Pulmonary artery endothelial cell (primary cell): ENCODE results near the gene IRS2. TPM values are rescaled to one million over a fixed set of nuclear protein-coding genes. Genes with fewer than 3 reads are reported as not detected.
A peak's percentile ranks its signal among the peaks of the same experiment; 100 is the strongest.

Experiments used
- DNase-seq: peaks from one replicate; pipeline ENCODE4 v3.0.0-alpha.2; 2011; ENCODE audit warnings: low read depth, low spot score
- total RNA-seq: library from RNA; depleted of rRNA; stranded (reverse); fragments of >200 nt; gene quantifications from 2 replicates; pipeline ENCODE4 v1.2.3, GENCODE V29; 2014

Gene IRS2
- total RNA-seq, 1 donor from 2014 or later = 0.46 TPM

GRCh38 chr13:109756778-109757177 lies 29.6 kb downstream of the IRS2 start:
- no peak for DNase-seq

GRCh38 chr13:109755997-109756396 lies 30.4 kb downstream of the IRS2 start:
- DNase-seq = no peak

DNA sequence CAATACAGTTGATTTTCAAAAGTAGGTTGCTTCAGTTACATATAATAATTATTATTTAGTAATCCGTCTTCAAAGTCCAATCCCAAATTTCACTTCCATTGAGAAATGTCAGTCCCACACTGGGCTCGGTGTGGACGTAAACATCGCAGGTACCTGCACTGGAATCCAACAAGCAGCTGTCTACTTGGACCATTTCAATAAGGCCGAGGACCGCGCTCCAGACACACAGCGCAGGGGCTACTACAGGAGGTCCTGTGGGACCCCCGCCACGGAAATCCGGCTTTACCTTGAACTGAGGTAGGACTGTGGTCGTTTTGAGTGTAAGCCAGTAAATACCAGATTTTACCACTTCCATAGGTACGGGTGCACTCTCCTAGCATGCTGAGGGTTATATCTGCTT lies 30.8 kb downstream of the IRS2 start:
- DNase-seq = no peak

DNA sequence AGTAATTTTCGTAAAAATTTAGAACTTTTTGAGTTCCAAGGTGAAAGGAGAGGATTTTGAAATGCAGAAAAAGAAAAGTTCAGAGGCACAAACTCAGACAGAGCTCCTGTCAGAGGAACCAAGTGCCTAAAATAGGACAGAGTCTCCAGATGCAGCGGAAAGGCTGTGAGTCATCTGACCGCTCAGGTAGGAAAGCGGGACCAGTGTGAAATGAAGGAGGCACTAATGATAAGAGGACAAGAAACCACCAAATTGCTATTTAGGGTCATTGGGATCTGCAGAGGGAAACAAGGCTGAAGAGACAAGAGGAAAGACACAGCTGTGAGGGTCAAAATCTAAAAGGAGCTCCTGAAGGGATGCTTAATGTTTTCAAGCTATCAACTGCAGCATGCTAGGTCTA lies 34.9 kb downstream of the IRS2 start:
- no peak for DNase-seq

GRCh38 chr13:109750221-109750775 lies 36.1 kb downstream of the IRS2 start:
- no peak for DNase-seq

GRCh38 chr13:109749365-109749764 lies 37.0 kb downstream of the IRS2 start:
- DNase-seq = no peak

DNA sequence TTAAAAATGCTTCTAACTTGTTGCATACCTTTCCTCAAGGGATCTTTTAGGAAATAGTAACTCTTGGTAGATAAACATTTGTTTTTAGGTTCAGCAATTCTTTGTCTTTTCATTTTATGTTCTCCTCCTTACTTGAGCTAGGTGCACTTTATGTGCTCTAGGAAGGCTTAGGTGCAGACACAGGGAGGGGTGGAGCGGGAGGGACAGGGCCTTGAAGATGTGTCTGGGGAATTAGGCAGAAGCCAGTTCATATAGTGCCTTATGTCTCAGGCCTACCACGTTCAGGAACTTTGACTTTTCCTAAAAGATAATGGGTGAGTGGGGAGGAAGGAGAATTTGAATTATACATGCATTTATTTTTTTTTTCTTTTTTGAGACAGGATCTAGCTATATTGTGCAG lies 37.7 kb downstream of the IRS2 start:
- no peak for DNase-seq

DNA sequence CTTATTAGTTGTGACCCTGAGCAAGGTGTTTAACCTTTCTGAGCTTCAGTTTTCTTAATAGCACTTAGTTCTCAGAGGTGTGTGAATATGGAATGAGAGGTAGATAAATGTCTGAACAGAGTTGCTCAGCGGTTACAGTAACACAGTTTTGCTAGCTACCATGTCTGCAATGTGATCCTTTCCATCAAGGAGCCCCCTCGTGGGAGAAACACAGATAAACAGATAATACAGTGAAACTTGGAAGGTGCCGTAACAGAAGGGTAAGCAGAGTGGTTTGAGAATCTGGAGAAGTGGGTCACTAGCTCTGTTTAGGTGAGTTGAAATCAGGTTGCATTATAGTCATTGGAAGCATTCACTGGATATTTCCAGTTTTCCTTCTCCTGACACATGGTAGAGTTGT lies 38.9 kb downstream of the IRS2 start:
- no peak for DNase-seq

- no peak for DNase-seq
Measured at GRCh38 chr13:109746364-109746763, 40.0 kb downstream of the IRS2 start.

GRCh38 chr13:109745702-109746101 lies 40.7 kb downstream of the IRS2 start:
- DNase-seq = no peak

GRCh38 chr13:109745060-109745459 lies 41.3 kb downstream of the IRS2 start:
- DNase-seq = no peak

GRCh38 chr13:109744512-109745051 lies 41.8 kb downstream of the IRS2 start:
- peak; percentile 35 for DNase-seq

DNA sequence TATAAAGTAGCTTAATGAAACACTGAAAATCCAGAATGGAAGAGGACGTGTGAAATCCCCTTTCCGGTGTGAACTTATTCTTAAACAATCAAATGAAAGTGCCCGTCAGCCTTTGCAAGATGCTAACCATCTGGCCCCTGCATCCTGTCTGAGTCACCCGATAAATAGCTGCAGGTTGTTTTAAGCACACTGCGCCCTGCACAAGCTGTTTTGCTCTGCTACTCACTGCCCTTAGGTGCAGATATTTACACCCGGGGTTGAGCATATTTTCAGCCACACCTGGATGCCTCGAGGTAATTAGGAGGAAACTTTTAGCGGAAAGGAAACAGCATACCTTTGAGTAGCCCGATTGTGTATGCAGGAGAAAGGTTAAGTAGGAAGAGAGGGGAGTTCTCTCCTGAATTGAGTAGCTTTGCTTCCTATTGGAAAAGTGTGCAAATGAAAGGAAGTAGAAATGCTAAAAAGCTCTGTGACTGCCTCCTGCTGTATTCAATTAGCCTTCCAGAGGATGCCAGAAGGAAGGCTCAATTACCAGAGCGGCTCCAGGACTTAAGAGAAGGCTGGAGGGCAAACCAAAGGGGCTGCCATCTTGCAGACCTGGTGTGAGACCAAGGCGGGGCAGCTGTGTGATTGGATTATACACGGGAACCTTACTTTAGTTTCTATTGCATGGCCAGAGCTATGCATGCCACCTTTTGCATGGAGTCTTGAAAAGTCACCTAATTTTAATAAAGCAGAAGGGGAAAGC lies 42.5 kb downstream of the IRS2 start:
- DNase-seq = peak; percentile 58

DNA sequence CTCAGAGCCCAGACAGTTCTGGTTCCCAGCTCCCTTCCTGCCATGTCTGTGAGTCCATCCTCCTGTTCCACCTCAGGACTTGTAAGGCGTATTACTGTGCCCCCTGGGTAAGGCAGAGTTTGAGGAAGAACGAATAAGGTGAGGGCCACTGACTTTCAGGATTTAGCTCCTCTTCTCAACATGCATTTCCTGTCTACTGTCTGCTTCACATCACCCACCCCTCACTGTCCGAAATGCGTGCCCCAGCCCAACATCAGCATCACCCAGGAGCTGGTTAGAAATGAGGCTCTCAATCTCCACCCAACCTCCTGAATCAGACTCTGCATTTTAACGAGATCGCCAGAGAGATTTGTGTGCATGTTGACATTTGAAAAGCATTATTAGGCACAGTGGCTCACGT lies 44.4 kb downstream of the IRS2 start:
- no peak for DNase-seq

DNA sequence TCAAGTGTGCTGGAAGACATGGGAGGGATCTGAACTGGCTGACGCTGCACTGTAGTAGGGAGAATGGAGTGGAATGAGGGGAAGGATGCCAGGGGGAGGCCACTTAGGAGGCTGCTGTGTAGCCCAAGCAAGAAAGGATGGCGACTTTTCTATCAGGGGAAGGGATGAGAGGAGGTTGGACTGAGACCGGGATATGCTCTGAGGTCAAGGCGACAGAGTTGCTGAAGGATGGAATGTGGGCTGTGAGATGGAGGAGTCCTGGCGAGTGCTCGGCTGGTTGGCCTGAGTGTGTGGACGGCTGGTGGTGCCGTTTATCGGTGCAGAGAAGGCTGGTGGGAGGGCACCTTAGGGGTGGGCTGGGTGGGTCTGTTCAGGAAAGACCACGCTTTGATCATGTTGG lies 45.7 kb downstream of the IRS2 start:
- no peak for DNase-seq

DNA sequence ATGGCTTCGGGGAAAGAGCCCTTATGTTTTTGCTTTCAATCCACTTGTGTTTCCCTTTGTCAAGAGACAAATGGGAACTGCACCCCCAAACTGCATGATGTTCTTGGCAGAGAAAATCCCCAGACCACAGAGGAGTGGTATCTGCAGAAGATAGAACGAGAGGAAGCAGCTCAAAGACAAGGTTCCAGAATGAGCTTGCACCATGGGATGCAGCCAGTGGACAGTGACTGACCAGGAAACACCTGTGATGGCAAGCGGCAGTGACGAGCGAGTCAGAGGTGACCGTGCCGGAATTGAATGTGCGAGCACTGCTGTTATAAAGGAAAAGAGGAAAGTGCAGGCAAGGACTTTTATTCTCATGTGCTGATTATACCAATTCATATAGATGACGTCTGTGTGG lies 46.3 kb downstream of the IRS2 start:
- DNase-seq = no peak

DNA sequence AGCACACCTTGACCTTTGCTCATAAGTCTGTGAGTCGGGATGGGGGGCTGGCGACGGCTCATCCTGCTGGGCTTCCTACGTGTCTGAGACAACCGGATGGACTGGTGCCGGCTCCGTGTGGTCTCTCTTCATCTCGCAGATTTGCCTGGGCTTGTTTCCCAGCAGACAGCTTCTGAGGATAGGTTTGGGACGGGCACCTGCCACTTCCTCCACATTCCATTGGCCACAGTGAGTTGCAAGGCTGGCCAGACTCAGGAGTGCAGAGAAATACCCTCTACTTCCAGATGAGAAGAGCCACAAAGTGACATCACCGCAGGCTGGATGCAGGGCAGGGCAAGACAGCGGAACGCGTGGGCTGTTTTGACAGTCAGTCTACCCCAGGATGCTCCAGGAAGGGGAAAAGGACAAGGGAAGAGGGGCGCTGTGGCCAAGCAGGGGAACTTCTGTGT lies 48.1 kb downstream of the IRS2 start:
- no peak for DNase-seq

DNA sequence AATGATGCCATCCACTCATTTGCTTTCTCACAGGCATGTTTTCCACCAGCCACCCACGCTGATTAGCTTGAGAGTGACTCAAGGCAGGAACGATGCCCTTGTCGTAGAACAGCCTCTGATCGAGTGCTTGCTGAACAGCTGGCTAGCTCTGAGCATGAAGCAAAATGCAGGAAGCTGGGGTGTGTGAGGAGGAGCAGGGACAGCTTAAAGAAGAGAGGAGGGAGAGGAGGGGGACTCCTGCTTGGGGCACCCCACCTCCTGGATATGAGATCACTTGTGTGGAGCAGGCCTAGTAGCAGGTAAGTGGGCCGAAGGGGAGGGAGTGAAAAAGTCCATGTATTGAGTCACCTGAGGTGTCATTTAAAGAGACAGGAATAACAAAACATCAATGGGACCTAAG lies 48.8 kb downstream of the IRS2 start:
- no peak for DNase-seq

DNA sequence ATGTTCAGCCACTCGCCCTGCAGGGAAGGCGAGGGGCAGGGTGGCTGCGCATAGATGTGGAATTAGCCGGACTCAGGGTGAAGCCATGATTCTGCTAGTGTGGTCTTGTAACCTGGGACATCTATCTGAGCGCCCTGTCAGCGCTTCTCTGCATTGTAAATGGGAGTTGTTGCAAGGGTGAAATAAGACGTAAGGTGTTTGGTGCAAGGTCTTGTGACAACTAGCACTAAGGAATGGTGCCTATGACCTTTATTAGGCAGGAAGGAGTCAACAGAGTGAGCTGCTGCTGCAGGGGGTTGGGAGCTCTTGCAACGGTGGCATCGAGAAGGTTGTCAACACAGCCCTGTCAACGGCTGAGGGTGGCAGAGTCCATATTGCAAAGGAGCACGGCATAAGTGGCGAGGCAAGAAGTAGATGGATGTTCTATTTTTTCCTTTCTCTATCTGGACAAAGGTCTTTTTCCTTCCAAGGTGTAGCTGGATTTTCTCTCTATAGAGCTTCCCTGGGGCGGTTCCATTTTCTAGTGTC lies 49.3 kb downstream of the IRS2 start:
- no peak for DNase-seq

GRCh38 chr13:109735436-109735966 lies 50.9 kb downstream of the IRS2 start:
- no peak for DNase-seq

DNA sequence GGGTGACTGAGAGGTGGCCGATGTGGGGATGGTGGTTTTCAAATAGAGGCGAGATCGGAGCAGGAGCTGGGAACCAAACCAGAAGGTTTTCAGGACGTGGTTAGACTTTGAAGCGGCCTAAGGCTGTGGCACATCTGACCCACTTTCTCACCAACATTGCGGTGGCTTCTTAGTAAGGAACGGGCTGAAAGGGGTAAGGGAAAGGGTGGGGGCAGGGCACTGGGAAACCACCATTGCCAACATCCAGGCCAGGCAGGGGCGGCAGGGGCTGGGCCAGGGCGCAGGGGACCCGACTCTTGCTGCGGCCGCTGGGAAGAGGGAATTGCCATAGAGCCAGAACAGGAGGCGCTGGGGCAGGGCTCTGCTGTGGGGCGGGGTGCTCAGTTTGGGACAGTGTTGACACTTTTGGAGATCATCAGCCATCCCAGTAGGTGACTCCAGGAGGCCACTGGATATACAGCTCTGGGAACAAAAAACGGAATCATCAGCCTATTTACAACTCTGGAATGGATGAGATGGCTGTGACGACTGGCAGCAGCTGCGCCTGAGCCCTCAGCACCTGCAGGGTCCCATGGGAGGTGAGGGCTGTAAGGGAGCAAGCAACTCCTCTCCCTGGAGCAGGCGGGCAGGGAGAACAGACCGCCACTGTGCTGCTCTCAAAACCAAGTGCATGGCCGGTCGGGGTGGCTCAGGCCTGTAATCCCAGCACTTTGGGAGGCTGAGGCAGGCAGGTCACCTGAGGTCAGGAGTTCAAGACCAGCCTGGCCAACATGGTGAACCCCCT lies 52.2 kb downstream of the IRS2 start:
- no peak for DNase-seq

- no peak for DNase-seq
Measured at GRCh38 chr13:109733550-109733949, 52.8 kb downstream of the IRS2 start.
